ENCODE measurements around the gene ZNF207.
"Not testable (repeated sequence)": the region's sequence is repeated elsewhere in the genome, so short reads cannot be mapped to it uniquely, and the experiment has no call there.

ZNF207 gene

GRCh38 chr17:32393904-32394303, 43.9 kb downstream of the ZNF207 start:
- TF ChIP-seq CTCF (conservative IDR thresholded peaks at IDR 0.05; ENCODE audit: low read depth) = no peak
- CTCF ChIA-PET = interaction anchor here (0.6 to 0.8 kb wide), 2 partner anchors 20 to 74 kb away, joined by 4 read pairs; no protein-coding TSS in a partner anchor
- no peak for DNase-seq (ENCODE audit: low spot score)
- peak overlapping the region; percentile 25; the same call in 1 of the 2 replicates for H3K27ac ChIP-seq
- POLR2A ChIA-PET (ENCODE audit: low non-redundant PET) = no interaction called here

GRCh38 chr17:32396343-32396742, 46.4 kb downstream of the ZNF207 start:
- ChIA-PET CTCF (no interaction called here), POLR2A (ENCODE audit: low non-redundant PET) (interaction anchor here (0.7 kb wide), 2 partner anchors 10 to 87 kb away, joined by 3 to 6 read pairs; no protein-coding TSS in a partner anchor)
- no peak for TF ChIP-seq CTCF (conservative IDR thresholded peaks at IDR 0.05; ENCODE audit: low read depth)
- no peak overlapping the region for H3K27ac ChIP-seq
- DNase-seq (ENCODE audit: low spot score) = no peak

- no peak overlapping the region for H3K27ac ChIP-seq
- ChIA-PET CTCF (no interaction called here), POLR2A (ENCODE audit: low non-redundant PET) (no interaction called here)
- TF ChIP-seq CTCF (conservative IDR thresholded peaks at IDR 0.05; ENCODE audit: low read depth) = no peak
- no peak for DNase-seq (ENCODE audit: low spot score)
Measured at GRCh38 chr17:32398946-32399345, 49.0 kb downstream of the ZNF207 start.

GRCh38 chr17:32410085-32410484, 60.1 kb downstream of the ZNF207 start:
- DNase-seq (ENCODE audit: low spot score); H3K27ac ChIP-seq; CTCF ChIA-PET; POLR2A ChIA-PET (ENCODE audit: low non-redundant PET): not testable (repeated sequence)

GRCh38 chr17:32426894-32427293, 76.9 kb downstream of the ZNF207 start:
- TF ChIP-seq CTCF (conservative IDR thresholded peaks at IDR 0.05; ENCODE audit: low read depth) = no peak
- ChIA-PET POLR2A (ENCODE audit: low non-redundant PET) (no interaction called here), CTCF (no interaction called here)
- no peak overlapping the region for H3K27ac ChIP-seq
- no peak for DNase-seq (ENCODE audit: low spot score)

GRCh38 chr17:32429598-32429997, 79.6 kb downstream of the ZNF207 start:
- no peak for DNase-seq (ENCODE audit: low spot score)
- no peak for TF ChIP-seq CTCF (conservative IDR thresholded peaks at IDR 0.05; ENCODE audit: low read depth)
- CTCF ChIA-PET = interaction anchor here (0.7 kb wide), 1 partner anchor 12 kb away, joined by 3 read pairs; no protein-coding TSS in a partner anchor
- H3K27ac ChIP-seq = no peak overlapping the region
- POLR2A ChIA-PET (ENCODE audit: low non-redundant PET) = no interaction called here
